NCI-H510A treated with DMSO at 0.1 percent for 48 hours (cell line): Measurements from ENCODE around the gene USF2.
"Not testable (repeated sequence)": the region's sequence is repeated elsewhere in the genome, so short reads cannot be mapped to it uniquely, and the experiment has no call there.

ENCODE experiments used
- DNase-seq: peaks from one replicate; lab custom pipeline; 2025; lab: John Stamatoyannopoulos, UW

Gene USF2

GRCh38 chr19:35285465-35285864 is 16.7 kb downstream of the USF2 start:
- not testable (repeated sequence) for DNase-seq

- not testable (repeated sequence) for DNase-seq
Measured at GRCh38 chr19:35286101-35286500, 17.3 kb downstream of the USF2 start.

GRCh38 chr19:35287713-35288112 is 19.0 kb downstream of the USF2 start:
- DNase-seq: no peak

GRCh38 chr19:35288331-35288730 is 19.6 kb downstream of the USF2 start:
- no peak for DNase-seq

GRCh38 chr19:35288906-35289305 is 20.1 kb downstream of the USF2 start:
- no peak for DNase-seq

- DNase-seq: no peak
Measured at GRCh38 chr19:35290381-35291127, 21.8 kb downstream of the USF2 start.

- DNase-seq: no peak
Measured at GRCh38 chr19:35291259-35291658, 22.5 kb downstream of the USF2 start.

- DNase-seq: no peak
Measured at GRCh38 chr19:35291916-35292315, 23.2 kb downstream of the USF2 start, which contains the start of gene MAG. MAG (plus strand) TSS chr19:35292161; CDS start chr19:35295409, 3,248 bp downstream.

GRCh38 chr19:35292421-35293362 is 23.9 kb downstream of the USF2 start:
- no peak for DNase-seq

GRCh38 chr19:35293363-35293739 is 24.6 kb downstream of the USF2 start:
- no peak for DNase-seq

GRCh38 chr19:35293808-35294207 is 25.0 kb downstream of the USF2 start:
- DNase-seq: no peak

GRCh38 chr19:35294328-35294727 is 25.6 kb downstream of the USF2 start:
- no peak for DNase-seq

- DNase-seq: no peak
Measured at GRCh38 chr19:35294859-35295791, 26.4 kb downstream of the USF2 start.

GRCh38 chr19:35295792-35296462 is 27.2 kb downstream of the USF2 start:
- no peak for DNase-seq

- no peak for DNase-seq
Measured at GRCh38 chr19:35296644-35297514, 28.1 kb downstream of the USF2 start.

GRCh38 chr19:35297515-35297848 is 28.7 kb downstream of the USF2 start:
- no peak for DNase-seq

GRCh38 chr19:35297922-35298321 is 29.2 kb downstream of the USF2 start:
- DNase-seq: no peak

- no peak for DNase-seq
Measured at GRCh38 chr19:35298561-35298972, 29.8 kb downstream of the USF2 start.

- no peak for DNase-seq
Measured at GRCh38 chr19:35299523-35300338, 31.0 kb downstream of the USF2 start.

GRCh38 chr19:35300339-35300649 is 31.5 kb downstream of the USF2 start:
- DNase-seq: no peak
